Neural cell (in vitro differentiated cells): ENCODE measurements around the gene MOSMO.

Source experiments
- EP300 ChIP-seq: fragments of 450-650 bp; conservative IDR thresholded peaks from 2 replicates; pipeline ENCODE4 v1.6.1; 2014; ENCODE audit warnings: antibody characterized with exemption, mild to moderate bottlenecking, moderate library complexity; ENCODE audit not compliant: poor library complexity, severe bottlenecking
- EZH2 ChIP-seq: fragments of 200-600, 300-800 bp; shearing (Covaris generic), sonication (generic); IDR thresholded peaks from 2 replicates; pipeline ENCODE4 v1.6.1; 2014; ENCODE audit warnings: antibody characterized with exemption, low read length, borderline replicate concordance, mild to moderate bottlenecking; ENCODE audit not compliant: insufficient read depth, poor library complexity, severe bottlenecking
- MXI1 ChIP-seq: fragments of 450-650 bp; conservative IDR thresholded peaks from 2 replicates; pipeline ENCODE4 v1.6.1; 2014; ENCODE audit warnings: antibody characterized with exemption, mild to moderate bottlenecking; ENCODE audit not compliant: poor library complexity, severe bottlenecking
- POLR2AphosphoS5 ChIP-seq: IDR thresholded peaks from 2 replicates; pipeline ENCODE4 v1.6.1; 2012
- RAD21 ChIP-seq: fragments of 450-650 bp; conservative IDR thresholded peaks from 2 replicates; pipeline ENCODE4 v1.6.1; 2014; ENCODE audit warnings: antibody characterized with exemption, mild to moderate bottlenecking, moderate library complexity
- SMC3 ChIP-seq: fragments of 450-650 bp; conservative IDR thresholded peaks from 2 replicates; pipeline ENCODE4 v1.6.1; 2014; ENCODE audit warnings: antibody characterized with exemption, mild to moderate bottlenecking, moderate library complexity; ENCODE audit not compliant: poor library complexity
- TAF1 ChIP-seq: IDR thresholded peaks from 2 replicates; pipeline ENCODE4 v1.6.1; 2012; ENCODE audit warnings: low read depth
- TF ChIP-seq, protein P1 (sequence below): fragments of 450-650 bp; IDR thresholded peaks from 2 replicates; pipeline ENCODE4 v1.5.1; 2014; ENCODE audit warnings: antibody characterized with exemption, mild to moderate bottlenecking, moderate library complexity; ENCODE audit not compliant: poor library complexity, severe bottlenecking
- TF ChIP-seq, protein P2 (sequence below): IDR thresholded peaks from 2 replicates; pipeline ENCODE4 v1.6.1; 2012; ENCODE audit warnings: borderline replicate concordance

DNA sequence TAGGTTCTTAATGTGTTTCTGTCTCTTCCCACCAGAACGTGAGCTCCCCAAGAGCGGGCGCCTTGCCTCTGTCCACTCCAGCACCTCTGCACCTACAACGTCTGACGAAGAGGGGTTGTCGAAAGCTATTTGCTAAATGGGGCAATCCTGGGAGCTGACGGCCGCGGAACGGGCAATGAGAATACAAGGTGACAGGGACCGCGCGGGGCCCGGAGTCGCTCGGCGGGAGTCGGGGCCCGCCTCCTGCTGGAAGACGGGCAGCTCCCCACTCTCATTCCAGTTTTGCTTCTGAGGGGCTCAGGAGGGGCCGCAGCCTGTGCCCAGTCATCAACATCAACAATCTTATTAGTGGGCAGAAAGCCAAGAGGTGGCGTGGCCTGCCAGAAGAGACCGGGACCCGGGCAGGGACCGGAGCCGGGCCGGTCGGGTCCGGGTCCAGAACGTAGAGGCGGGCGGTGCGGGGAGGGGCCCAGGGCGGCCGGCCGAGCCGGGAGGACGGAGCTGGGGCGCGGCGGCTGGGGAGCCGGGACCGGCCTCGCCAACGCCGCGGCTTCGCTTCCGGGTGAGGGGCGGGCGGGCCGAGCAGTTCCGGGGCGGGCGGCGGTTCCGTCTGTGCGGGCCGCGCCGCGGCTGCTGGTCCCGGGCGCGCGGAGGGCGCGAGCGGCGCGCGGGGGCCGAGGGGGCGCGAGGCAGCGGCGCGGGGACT lies at the start of gene MOSMO:
- no peak for TF ChIP-seq EZH2
- TF ChIP-seq, protein P1, sequence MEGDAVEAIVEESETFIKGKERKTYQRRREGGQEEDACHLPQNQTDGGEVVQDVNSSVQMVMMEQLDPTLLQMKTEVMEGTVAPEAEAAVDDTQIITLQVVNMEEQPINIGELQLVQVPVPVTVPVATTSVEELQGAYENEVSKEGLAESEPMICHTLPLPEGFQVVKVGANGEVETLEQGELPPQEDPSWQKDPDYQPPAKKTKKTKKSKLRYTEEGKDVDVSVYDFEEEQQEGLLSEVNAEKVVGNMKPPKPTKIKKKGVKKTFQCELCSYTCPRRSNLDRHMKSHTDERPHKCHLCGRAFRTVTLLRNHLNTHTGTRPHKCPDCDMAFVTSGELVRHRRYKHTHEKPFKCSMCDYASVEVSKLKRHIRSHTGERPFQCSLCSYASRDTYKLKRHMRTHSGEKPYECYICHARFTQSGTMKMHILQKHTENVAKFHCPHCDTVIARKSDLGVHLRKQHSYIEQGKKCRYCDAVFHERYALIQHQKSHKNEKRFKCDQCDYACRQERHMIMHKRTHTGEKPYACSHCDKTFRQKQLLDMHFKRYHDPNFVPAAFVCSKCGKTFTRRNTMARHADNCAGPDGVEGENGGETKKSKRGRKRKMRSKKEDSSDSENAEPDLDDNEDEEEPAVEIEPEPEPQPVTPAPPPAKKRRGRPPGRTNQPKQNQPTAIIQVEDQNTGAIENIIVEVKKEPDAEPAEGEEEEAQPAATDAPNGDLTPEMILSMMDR = peak; percentile 27
- TF ChIP-seq RAD21 = no peak
- TF ChIP-seq TAF1 = peak; percentile 59
- peak; percentile 10 for TF ChIP-seq POLR2AphosphoS5
- TF ChIP-seq, protein P2, sequence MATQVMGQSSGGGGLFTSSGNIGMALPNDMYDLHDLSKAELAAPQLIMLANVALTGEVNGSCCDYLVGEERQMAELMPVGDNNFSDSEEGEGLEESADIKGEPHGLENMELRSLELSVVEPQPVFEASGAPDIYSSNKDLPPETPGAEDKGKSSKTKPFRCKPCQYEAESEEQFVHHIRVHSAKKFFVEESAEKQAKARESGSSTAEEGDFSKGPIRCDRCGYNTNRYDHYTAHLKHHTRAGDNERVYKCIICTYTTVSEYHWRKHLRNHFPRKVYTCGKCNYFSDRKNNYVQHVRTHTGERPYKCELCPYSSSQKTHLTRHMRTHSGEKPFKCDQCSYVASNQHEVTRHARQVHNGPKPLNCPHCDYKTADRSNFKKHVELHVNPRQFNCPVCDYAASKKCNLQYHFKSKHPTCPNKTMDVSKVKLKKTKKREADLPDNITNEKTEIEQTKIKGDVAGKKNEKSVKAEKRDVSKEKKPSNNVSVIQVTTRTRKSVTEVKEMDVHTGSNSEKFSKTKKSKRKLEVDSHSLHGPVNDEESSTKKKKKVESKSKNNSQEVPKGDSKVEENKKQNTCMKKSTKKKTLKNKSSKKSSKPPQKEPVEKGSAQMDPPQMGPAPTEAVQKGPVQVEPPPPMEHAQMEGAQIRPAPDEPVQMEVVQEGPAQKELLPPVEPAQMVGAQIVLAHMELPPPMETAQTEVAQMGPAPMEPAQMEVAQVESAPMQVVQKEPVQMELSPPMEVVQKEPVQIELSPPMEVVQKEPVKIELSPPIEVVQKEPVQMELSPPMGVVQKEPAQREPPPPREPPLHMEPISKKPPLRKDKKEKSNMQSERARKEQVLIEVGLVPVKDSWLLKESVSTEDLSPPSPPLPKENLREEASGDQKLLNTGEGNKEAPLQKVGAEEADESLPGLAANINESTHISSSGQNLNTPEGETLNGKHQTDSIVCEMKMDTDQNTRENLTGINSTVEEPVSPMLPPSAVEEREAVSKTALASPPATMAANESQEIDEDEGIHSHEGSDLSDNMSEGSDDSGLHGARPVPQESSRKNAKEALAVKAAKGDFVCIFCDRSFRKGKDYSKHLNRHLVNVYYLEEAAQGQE = peak; percentile 21
- TF ChIP-seq MXI1 = peak; percentile 41
- TF ChIP-seq SMC3 = peak; percentile 25
- no peak for TF ChIP-seq EP300
